Liver (tissue), 9 donors: Measurements from ENCODE around the gene PCNP. TPM values are rescaled to one million over a fixed set of nuclear protein-coding genes. Genes with fewer than 3 reads are reported as not detected.
"Not testable (repeated sequence)": the region's sequence is repeated elsewhere in the genome, so short reads cannot be mapped to it uniquely, and the experiment has no call there.

Experiments used
- DNase-seq: peaks from one replicate; pipeline ENCODE4 v3.0.0-alpha.2; 2017; ENCODE audit warnings: low spot score
- H3K27ac ChIP-seq, 2 donors: one replicate each; pipeline ENCODE4 v1.7.0; 2013; ENCODE audit warnings: inconsistent platforms in 2 of 2, low read length in 2 of 2, control low read depth in 1 of 2, low read depth in 1 of 2, mild to moderate bottlenecking in 1 of 2
- H3K27me3 ChIP-seq, 4 donors: one replicate each; pipeline versions ENCODE4 v1.6.1 to v1.7.0; 2013; ENCODE audit warnings: low read length in 3 of 4, inconsistent platforms in 1 of 4, mild to moderate bottlenecking in 1 of 4, moderate library complexity in 1 of 4; ENCODE audit not compliant: control insufficient read depth in 4 of 4, insufficient read depth in 4 of 4
- H3K36me3 ChIP-seq, 4 donors: one replicate each; pipeline versions ENCODE4 v1.6.1 to v1.7.0; 2013; ENCODE audit warnings: low read length in 3 of 4, mild to moderate bottlenecking in 3 of 4, low read depth in 1 of 4, moderate library complexity in 1 of 4; ENCODE audit not compliant: control insufficient read depth in 4 of 4, insufficient read depth in 3 of 4
- H3K4me1 ChIP-seq, 4 donors: one replicate each; pipeline versions ENCODE4 v1.6.1 to v1.7.0; 2013; ENCODE audit warnings: low read length in 3 of 4, mild to moderate bottlenecking in 3 of 4, moderate library complexity in 1 of 4; ENCODE audit not compliant: control insufficient read depth in 4 of 4, insufficient read depth in 4 of 4
- H3K4me3 ChIP-seq, 3 donors: one replicate each; pipeline versions ENCODE4 v1.6.1 to v1.7.0; 2013; ENCODE audit warnings: low read length in 3 of 3, control low read depth in 1 of 3, low read depth in 1 of 3, mild to moderate bottlenecking in 1 of 3
- H3K9ac ChIP-seq, 2 donors: one replicate each; pipeline ENCODE4 v1.7.0; 2013; ENCODE audit warnings: low read length in 2 of 2, mild to moderate bottlenecking in 2 of 2, moderate library complexity in 2 of 2, control low read depth in 1 of 2, low read depth in 1 of 2
- H3K9me3 ChIP-seq, 4 donors: one replicate each; pipeline versions ENCODE4 v1.6.1 to v1.7.0; 2013; ENCODE audit warnings: low read length in 3 of 4; ENCODE audit not compliant: control insufficient read depth in 4 of 4
- EGR1 ChIP-seq, 2 donors: IDR thresholded peaks; 2 replicates each; pipeline ENCODE4 v1.6.1; 2016 to 2018; ENCODE audit warnings: antibody characterized with exemption in 2 of 2, low read depth in 2 of 2
- FOXA2 ChIP-seq: IDR thresholded peaks from 2 replicates; pipeline ENCODE4 v1.6.1; 2016; ENCODE audit warnings: antibody characterized with exemption
- GABPA ChIP-seq, 2 donors: IDR thresholded peaks in 1 of 2; conservative IDR thresholded peaks in 1 of 2; 2 replicates each; pipeline ENCODE4 v1.6.1; 2016; ENCODE audit warnings: antibody characterized with exemption in 2 of 2, mild to moderate bottlenecking in 1 of 2, moderate library complexity in 1 of 2
- HNF4A ChIP-seq, 2 donors: conservative IDR thresholded peaks; 2 replicates each; pipeline ENCODE4 v1.6.1; 2016; ENCODE audit warnings: antibody characterized with exemption in 2 of 2, mild to moderate bottlenecking in 2 of 2
- HNF4G ChIP-seq: IDR thresholded peaks from 2 replicates; pipeline ENCODE4 v1.6.1; 2016; ENCODE audit warnings: antibody characterized with exemption
- RAD21 ChIP-seq, 2 donors: IDR thresholded peaks; 2 replicates each; pipeline ENCODE4 v1.6.1; 2016; ENCODE audit warnings: antibody characterized with exemption in 2 of 2, mild to moderate bottlenecking in 2 of 2
- RXRA ChIP-seq, 2 donors: IDR thresholded peaks; 2 replicates each; pipeline ENCODE4 v1.6.1; 2017 to 2018; ENCODE audit warnings: antibody characterized with exemption in 2 of 2, mild to moderate bottlenecking in 1 of 2
- SP1 ChIP-seq: IDR thresholded peaks from 2 replicates; pipeline ENCODE4 v1.6.1; 2018; ENCODE audit warnings: antibody characterized with exemption, mild to moderate bottlenecking
- TAF1 ChIP-seq: conservative IDR thresholded peaks from 2 replicates; pipeline ENCODE4 v1.6.1; 2016; ENCODE audit warnings: antibody characterized with exemption, mild to moderate bottlenecking
- YY1 ChIP-seq: IDR thresholded peaks from 2 replicates; pipeline ENCODE4 v1.6.1; 2016; ENCODE audit warnings: antibody characterized with exemption, mild to moderate bottlenecking
- WGBS: extraction: QIAGEN DNeasy Blood & Tissue Kit; methylation state at CpG from one replicate; pipeline ENCODE4 v1.1.7; 2013; 5-methylcytosine and 5-hydroxymethylcytosine counted together
- polyA plus RNA-seq, 2 donors: library from polyadenylated mRNA; stranded (reverse) in 1 of 2; unstranded in 1 of 2; fragments of 200-250 nt in 1 of 2; fragments of >200 nt in 1 of 2; fragmentation: Nextera tagmentation in 1 of 2; extraction: Ambion mirVana in 1 of 2; gene quantifications; one replicate each; pipeline versions ENCODE4 v1.2.1 to v1.2.3, GENCODE V29; 2013 to 2015
- total RNA-seq, 2 donors: library from RNA; depleted of rRNA; stranded (reverse); fragments of >200 nt; gene quantifications; one replicate each; pipeline ENCODE4 v1.2.3, GENCODE V29; 2014
- TF ChIP-seq, protein P1 (sequence below): IDR thresholded peaks from 2 replicates; pipeline ENCODE4 v1.6.1; 2016; ENCODE audit warnings: antibody characterized with exemption
- TF ChIP-seq, protein P2 (sequence below): fragments of 150-350 bp; IDR thresholded peaks from 2 replicates; pipeline ENCODE4 v1.5.1; 2017; ENCODE audit warnings: improper control_type of control experiment, low read depth, low read length; ENCODE audit not compliant: missing input control
- TF ChIP-seq, protein P3 (sequence below): IDR thresholded peaks from 2 replicates; pipeline ENCODE4 v1.6.1; 2016; ENCODE audit warnings: antibody characterized with exemption, mild to moderate bottlenecking
- TF ChIP-seq, protein P4 (sequence below): IDR thresholded peaks from 2 replicates; pipeline ENCODE4 v1.6.1; 2016; ENCODE audit warnings: antibody characterized with exemption
- donor health status: healthy.
- donor health status: healthy.
- donor health status: healthy.
- donor health status: healthy.
- donor health status: healthy.

The PCNP gene
- total and polyA plus RNA-seq, 4 donors = 28.2 to 59.3 (median 34.5) TPM

DNA sequence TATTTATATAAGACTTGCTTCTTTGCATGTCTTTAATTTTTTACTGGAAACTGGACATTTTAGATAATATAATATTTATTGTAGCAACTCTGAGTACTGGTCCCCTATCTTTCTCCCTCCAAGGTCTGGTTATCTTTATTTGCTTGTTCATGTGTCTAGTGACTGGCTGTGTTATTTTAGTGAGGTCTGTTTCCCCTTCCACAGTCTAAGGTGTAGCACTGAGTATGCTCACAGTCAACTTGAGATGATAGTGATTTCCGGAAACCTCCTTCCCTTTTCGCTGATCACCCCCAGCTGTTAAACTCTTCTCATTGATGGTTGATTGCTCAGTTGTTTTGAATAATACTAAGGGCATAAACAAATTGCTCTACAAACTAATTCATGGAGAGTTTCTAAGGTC, 37.0 kb downstream of the PCNP start (continued):
- TF ChIP-seq, protein P1, sequence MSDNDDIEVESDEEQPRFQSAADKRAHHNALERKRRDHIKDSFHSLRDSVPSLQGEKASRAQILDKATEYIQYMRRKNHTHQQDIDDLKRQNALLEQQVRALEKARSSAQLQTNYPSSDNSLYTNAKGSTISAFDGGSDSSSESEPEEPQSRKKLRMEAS = no peak
- TF ChIP-seq FOXA2 (no peak), YY1 (no peak), SP1 (no peak)
- TF ChIP-seq, protein P2, sequence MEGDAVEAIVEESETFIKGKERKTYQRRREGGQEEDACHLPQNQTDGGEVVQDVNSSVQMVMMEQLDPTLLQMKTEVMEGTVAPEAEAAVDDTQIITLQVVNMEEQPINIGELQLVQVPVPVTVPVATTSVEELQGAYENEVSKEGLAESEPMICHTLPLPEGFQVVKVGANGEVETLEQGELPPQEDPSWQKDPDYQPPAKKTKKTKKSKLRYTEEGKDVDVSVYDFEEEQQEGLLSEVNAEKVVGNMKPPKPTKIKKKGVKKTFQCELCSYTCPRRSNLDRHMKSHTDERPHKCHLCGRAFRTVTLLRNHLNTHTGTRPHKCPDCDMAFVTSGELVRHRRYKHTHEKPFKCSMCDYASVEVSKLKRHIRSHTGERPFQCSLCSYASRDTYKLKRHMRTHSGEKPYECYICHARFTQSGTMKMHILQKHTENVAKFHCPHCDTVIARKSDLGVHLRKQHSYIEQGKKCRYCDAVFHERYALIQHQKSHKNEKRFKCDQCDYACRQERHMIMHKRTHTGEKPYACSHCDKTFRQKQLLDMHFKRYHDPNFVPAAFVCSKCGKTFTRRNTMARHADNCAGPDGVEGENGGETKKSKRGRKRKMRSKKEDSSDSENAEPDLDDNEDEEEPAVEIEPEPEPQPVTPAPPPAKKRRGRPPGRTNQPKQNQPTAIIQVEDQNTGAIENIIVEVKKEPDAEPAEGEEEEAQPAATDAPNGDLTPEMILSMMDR = no peak

DNA sequence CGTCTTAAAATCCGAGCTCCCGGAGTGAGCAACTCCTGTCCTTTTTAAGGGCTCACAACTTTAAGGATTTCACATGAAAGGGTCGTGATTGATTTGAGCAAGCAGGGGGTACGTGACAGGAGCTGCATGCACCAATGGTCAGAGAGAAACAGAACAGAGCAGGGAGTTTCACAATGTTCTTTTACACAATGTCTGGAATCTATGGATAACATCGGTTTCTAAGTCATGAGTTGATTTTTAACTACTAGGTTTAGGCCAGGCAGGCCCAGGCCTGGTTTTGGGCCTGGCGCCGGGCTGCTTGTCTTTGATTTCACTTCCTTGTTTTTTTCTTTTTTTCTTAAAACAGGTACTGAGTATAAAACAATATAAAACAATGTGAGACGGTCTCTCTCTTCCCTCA, 39.0 kb downstream of the PCNP start:
- not testable (repeated sequence) for DNase-seq, H3K4me3 ChIP-seq, H3K36me3 ChIP-seq, H3K9me3 ChIP-seq, H3K9ac ChIP-seq, H3K4me1 ChIP-seq, H3K27me3 ChIP-seq, H3K27ac ChIP-seq
- 82% methylated on average over 8 of the region's 9 CpGs for WGBS

DNA sequence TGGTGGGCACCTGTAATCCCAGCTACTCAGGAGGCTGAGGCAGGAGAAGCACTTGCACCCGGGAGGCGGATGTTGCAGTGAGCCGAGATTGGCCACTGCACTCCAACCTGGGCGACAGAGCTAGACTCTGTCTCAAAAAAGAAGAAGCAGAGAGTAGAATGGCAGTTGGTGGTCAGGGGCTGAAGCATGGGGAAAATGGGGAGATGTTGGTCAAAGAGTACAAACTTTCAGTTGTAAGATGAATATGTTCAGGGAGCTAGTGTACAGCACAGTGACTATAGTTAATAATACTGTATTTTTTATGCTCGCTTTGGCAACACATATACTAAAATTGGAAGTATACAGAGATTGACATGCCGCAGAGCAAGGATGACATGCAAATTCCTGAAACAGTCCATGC, 41.5 kb downstream of the PCNP start:
- Histone ChIP-seq H3K9ac (no peak overlapping the region), H3K27ac (no peak overlapping the region), H3K27me3 (no peaks in the 10 kb centered on the region), H3K9me3 (peaks cover 0 to 3% (median 0%) of the 10 kb centered on the region in 4 donors), H3K4me3 (no peak overlapping the region), H3K36me3 (no peaks in the 10 kb centered on the region), H3K4me1 (no peaks in the 10 kb centered on the region)
- TF ChIP-seq HNF4G (no peak), YY1 (no peak), SP1 (no peak), EGR1 (IDR thresholded peaks at IDR 0.05; ENCODE audit: low read depth in 2 of 2) (no peak), TAF1 (no peak), HNF4A (conservative IDR thresholded peaks at IDR 0.05) (no peak), FOXA2 (no peak), GABPA (IDR thresholded peaks at IDR 0.05 in 1 of 2, conservative IDR thresholded peaks at IDR 0.05 in 1 of 2) (no peak), RXRA (IDR thresholded peaks at IDR 0.05) (no peak), RAD21 (IDR thresholded peaks at IDR 0.05) (no peak)
- TF ChIP-seq, protein P1 = no peak
- TF ChIP-seq, protein P2 = no peak
- TF ChIP-seq, protein P3, sequence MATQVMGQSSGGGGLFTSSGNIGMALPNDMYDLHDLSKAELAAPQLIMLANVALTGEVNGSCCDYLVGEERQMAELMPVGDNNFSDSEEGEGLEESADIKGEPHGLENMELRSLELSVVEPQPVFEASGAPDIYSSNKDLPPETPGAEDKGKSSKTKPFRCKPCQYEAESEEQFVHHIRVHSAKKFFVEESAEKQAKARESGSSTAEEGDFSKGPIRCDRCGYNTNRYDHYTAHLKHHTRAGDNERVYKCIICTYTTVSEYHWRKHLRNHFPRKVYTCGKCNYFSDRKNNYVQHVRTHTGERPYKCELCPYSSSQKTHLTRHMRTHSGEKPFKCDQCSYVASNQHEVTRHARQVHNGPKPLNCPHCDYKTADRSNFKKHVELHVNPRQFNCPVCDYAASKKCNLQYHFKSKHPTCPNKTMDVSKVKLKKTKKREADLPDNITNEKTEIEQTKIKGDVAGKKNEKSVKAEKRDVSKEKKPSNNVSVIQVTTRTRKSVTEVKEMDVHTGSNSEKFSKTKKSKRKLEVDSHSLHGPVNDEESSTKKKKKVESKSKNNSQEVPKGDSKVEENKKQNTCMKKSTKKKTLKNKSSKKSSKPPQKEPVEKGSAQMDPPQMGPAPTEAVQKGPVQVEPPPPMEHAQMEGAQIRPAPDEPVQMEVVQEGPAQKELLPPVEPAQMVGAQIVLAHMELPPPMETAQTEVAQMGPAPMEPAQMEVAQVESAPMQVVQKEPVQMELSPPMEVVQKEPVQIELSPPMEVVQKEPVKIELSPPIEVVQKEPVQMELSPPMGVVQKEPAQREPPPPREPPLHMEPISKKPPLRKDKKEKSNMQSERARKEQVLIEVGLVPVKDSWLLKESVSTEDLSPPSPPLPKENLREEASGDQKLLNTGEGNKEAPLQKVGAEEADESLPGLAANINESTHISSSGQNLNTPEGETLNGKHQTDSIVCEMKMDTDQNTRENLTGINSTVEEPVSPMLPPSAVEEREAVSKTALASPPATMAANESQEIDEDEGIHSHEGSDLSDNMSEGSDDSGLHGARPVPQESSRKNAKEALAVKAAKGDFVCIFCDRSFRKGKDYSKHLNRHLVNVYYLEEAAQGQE = no peak
- TF ChIP-seq, protein P4, sequence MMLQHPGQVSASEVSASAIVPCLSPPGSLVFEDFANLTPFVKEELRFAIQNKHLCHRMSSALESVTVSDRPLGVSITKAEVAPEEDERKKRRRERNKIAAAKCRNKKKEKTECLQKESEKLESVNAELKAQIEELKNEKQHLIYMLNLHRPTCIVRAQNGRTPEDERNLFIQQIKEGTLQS = no peak
- 95% methylated on average over 6 of the region's 6 CpGs for WGBS
- DNase-seq = no peak
